Measurements from ENCODE around the gene RANBP17. TPM values are rescaled to one million over a fixed set of nuclear protein-coding genes. Genes with fewer than 3 reads are reported as not detected.

RANBP17 gene
- total and polyA plus RNA-seq, 2 donors (not counting 1 experiment from before 2014, with no cell fraction given): not detected

DNA sequence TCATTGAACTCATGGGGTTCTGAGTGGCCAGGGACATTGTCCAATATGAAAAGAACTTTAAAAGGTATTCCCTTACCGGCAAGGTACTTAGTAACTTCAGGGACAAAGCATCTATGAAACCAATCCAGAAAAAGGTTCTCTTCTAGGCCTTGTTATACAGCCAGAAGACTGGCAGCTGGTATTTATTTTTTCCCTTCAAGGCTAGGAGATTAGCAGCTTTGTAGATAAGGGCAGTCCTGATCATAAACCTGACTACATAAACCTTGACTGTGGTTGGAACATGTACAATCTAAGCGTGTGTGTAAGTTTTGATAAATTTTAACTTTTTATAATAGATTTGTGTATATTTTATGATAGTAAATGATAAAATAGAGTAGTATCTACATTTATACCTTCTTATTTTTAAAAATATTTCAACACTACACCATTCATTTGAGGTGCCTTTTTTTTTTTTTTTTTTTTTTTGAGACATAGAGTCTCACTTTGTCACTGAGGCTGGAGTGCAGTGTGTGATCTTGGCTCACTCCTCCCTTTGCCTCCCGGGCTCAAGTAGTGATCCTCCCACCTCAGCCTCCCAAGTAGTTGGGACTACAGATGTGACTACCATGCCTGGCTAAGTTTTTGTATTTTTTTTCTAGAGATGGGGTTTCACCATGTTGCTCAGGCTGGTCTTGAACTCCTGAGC, 24.5 kb downstream of the RANBP17 start:
- Histone ChIP-seq H3K36me3 (replicated peaks in 1 of 2; ENCODE audit: control extremely low read depth in 1 of 2, control insufficient read depth in 1 of 2, extremely low read depth in 1 of 2, insufficient read depth in 2 of 2, low read length in 1 of 2) (no peaks in the 10 kb centered on the region), H3K9ac (ENCODE audit: low read length) (no peak overlapping the region), H3K79me2 (ENCODE audit: control insufficient read depth, insufficient read depth, low read length) (no peaks in the 10 kb centered on the region), H3K4me2 (replicated peaks; ENCODE audit: low read depth, low read length, poor library complexity, severe bottlenecking) (no peak overlapping the region), H3K27ac (ENCODE audit: low read length in 2 of 2) (no peak overlapping the region), H2AFZ (ENCODE audit: insufficient read depth, low read depth, low read length, poor library complexity, severe bottlenecking) (no peak overlapping the region), H3K9me3 (ENCODE audit: control extremely low read depth in 1 of 3, control insufficient read depth in 2 of 3, insufficient read depth in 1 of 3, low read length in 2 of 3) (no peaks in the 10 kb centered on the region), H3K4me3 (ENCODE audit: control extremely low read depth in 1 of 5, extremely low read depth in 1 of 5, insufficient read depth in 1 of 5, low read depth in 2 of 5, low read length in 4 of 5) (no peak overlapping the region), H3K27me3 (replicated peaks in 1 of 4; ENCODE audit: control extremely low read depth in 1 of 4, control insufficient read depth in 3 of 4, insufficient read depth in 4 of 4, low read length in 3 of 4) (no peaks in the 10 kb centered on the region), H3K4me1 (ENCODE audit: control insufficient read depth in 2 of 2, insufficient read depth in 2 of 2, low read length in 2 of 2) (no peaks in the 10 kb centered on the region), H4K20me1 (ENCODE audit: control insufficient read depth, insufficient read depth, low read length, poor library complexity, severe bottlenecking) (no peaks in the 10 kb centered on the region)
- DNase-seq (no peak), ATAC-seq (ENCODE audit: low read depth) (no peak)
- Mint-ChIP-seq H3K4me1 (no peaks in the 10 kb centered on the region), H3K27ac (no peak overlapping the region), H3K9me3 (ENCODE audit: insufficient read depth) (no peaks in the 10 kb centered on the region), H3K27me3 (no peaks in the 10 kb centered on the region), H3K4me3 (no peak overlapping the region)
- no peak for TF ChIP-seq EZH2 (IDR thresholded peaks at IDR 0.05; ENCODE audit: borderline replicate concordance, insufficient read depth, low read depth, low read length, poor library complexity, severe bottlenecking)
- TF ChIP-seq, protein P1, sequence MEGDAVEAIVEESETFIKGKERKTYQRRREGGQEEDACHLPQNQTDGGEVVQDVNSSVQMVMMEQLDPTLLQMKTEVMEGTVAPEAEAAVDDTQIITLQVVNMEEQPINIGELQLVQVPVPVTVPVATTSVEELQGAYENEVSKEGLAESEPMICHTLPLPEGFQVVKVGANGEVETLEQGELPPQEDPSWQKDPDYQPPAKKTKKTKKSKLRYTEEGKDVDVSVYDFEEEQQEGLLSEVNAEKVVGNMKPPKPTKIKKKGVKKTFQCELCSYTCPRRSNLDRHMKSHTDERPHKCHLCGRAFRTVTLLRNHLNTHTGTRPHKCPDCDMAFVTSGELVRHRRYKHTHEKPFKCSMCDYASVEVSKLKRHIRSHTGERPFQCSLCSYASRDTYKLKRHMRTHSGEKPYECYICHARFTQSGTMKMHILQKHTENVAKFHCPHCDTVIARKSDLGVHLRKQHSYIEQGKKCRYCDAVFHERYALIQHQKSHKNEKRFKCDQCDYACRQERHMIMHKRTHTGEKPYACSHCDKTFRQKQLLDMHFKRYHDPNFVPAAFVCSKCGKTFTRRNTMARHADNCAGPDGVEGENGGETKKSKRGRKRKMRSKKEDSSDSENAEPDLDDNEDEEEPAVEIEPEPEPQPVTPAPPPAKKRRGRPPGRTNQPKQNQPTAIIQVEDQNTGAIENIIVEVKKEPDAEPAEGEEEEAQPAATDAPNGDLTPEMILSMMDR (IDR thresholded peaks at IDR 0.05): no peak
- POLR2A ChIA-PET: no interaction called here
- intact Hi-C loops (cut with micrococcal nuclease): no loop called here
- CTCF ChIA-PET: no interaction called here
- WGBS (ENCODE audit: insufficient coverage): no CpG with 5 or more reads among the region's 3 CpGs

- Histone ChIP-seq H3K4me1 (ENCODE audit: control insufficient read depth in 2 of 2, insufficient read depth in 2 of 2, low read length in 2 of 2) (no peaks in the 10 kb centered on the region), H4K20me1 (ENCODE audit: control insufficient read depth, insufficient read depth, low read length, poor library complexity, severe bottlenecking) (no peaks in the 10 kb centered on the region), H3K9me3 (ENCODE audit: control extremely low read depth in 1 of 3, control insufficient read depth in 2 of 3, insufficient read depth in 1 of 3, low read length in 2 of 3) (no peaks in the 10 kb centered on the region), H3K4me2 (replicated peaks; ENCODE audit: low read depth, low read length, poor library complexity, severe bottlenecking) (no peak overlapping the region), H3K27ac (ENCODE audit: low read length in 2 of 2) (no peak overlapping the region), H2AFZ (ENCODE audit: insufficient read depth, low read depth, low read length, poor library complexity, severe bottlenecking) (no peak overlapping the region), H3K9ac (ENCODE audit: low read length) (no peak overlapping the region), H3K27me3 (replicated peaks in 1 of 4; ENCODE audit: control extremely low read depth in 1 of 4, control insufficient read depth in 3 of 4, insufficient read depth in 4 of 4, low read length in 3 of 4) (no peaks in the 10 kb centered on the region), H3K4me3 (ENCODE audit: control extremely low read depth in 1 of 5, extremely low read depth in 1 of 5, insufficient read depth in 1 of 5, low read depth in 2 of 5, low read length in 4 of 5) (no peak overlapping the region), H3K36me3 (replicated peaks in 1 of 2; ENCODE audit: control extremely low read depth in 1 of 2, control insufficient read depth in 1 of 2, extremely low read depth in 1 of 2, insufficient read depth in 2 of 2, low read length in 1 of 2) (no peaks in the 10 kb centered on the region), H3K79me2 (ENCODE audit: control insufficient read depth, insufficient read depth, low read length) (no peaks in the 10 kb centered on the region)
- POLR2A ChIA-PET: no interaction called here
- intact Hi-C loops (cut with micrococcal nuclease): no loop called here
- Mint-ChIP-seq H3K27me3 (no peaks in the 10 kb centered on the region), H3K27ac (no peak overlapping the region), H3K9me3 (ENCODE audit: insufficient read depth) (no peaks in the 10 kb centered on the region), H3K4me3 (no peak overlapping the region), H3K4me1 (no peaks in the 10 kb centered on the region)
- no CpG with 5 or more reads among the region's 2 CpGs for WGBS (ENCODE audit: insufficient coverage)
- TF ChIP-seq, protein P1 (IDR thresholded peaks at IDR 0.05): no peak
- TF ChIP-seq EZH2 (IDR thresholded peaks at IDR 0.05; ENCODE audit: borderline replicate concordance, insufficient read depth, low read depth, low read length, poor library complexity, severe bottlenecking): no peak
- no peak for ATAC-seq (ENCODE audit: low read depth)
- CTCF ChIA-PET: no interaction called here
- no peak for DNase-seq
These were observed 30.4 kb downstream of the RANBP17 start for GRCh38 chr5:170892196-170892595.
